ENCODE results near the gene SOST. TPM values are rescaled to one million over a fixed set of nuclear protein-coding genes. Genes with fewer than 3 reads are reported as not detected.
A peak's percentile ranks its signal among the peaks of the same experiment; 100 is the strongest.

SOST gene
- total RNA-seq, 1 donor from 2014 or later, result 0.24 TPM

DNA sequence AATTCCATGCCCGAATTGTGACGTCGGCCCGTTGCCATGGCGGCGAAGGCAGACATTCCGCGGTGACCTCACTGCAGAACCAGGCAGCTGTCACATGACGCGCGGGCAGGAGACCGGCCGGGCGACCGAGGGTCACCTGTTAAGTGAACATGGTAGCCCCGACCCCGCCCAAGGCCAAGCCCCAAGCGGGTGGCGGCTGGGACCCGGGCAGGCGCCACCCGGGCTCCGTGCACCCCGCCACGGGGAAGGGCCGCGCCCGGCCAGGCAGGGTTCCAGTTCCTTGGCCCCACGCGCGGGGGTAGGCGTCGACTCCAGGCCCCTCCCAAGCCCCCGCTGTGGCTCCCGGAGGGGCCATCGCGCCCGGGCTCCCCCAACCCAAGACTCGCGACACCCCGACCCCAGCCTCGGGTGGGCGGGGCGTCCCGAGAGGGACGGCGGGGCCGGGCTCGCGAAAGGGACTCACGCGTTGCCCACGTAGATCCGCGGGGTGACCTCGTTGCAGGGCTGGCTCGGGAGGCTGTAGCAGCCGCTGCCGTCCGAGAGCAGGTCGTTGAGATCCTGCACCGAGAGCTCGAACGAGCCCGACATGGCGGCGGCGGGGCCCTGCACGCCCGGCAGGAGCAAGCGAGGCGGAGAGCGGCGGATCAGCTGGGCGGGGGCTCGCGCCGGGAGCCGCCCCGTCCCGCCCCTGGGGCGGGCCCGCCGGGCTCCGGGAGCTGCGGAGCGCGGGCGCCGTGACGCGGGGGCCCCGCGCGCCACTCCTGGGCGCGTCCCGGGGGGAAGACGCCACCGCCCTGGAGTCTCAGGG, 19.9 kb upstream of the SOST start, which contains the start of gene DUSP3:
DUSP3 (minus strand) TSS at position 641 of the 808 bp plus-strand sequence; CDS start at position 588, 53 bp downstream.
- DNase-seq (ENCODE audit: low spot score), result peak; percentile 97
- intact Hi-C loops (cut with DNase I), result loop anchor here (5.0 kb wide), 2 partner anchors 54 to 69 kb away; partner anchors contain the start of genes CD300LG and MPP3

DNA sequence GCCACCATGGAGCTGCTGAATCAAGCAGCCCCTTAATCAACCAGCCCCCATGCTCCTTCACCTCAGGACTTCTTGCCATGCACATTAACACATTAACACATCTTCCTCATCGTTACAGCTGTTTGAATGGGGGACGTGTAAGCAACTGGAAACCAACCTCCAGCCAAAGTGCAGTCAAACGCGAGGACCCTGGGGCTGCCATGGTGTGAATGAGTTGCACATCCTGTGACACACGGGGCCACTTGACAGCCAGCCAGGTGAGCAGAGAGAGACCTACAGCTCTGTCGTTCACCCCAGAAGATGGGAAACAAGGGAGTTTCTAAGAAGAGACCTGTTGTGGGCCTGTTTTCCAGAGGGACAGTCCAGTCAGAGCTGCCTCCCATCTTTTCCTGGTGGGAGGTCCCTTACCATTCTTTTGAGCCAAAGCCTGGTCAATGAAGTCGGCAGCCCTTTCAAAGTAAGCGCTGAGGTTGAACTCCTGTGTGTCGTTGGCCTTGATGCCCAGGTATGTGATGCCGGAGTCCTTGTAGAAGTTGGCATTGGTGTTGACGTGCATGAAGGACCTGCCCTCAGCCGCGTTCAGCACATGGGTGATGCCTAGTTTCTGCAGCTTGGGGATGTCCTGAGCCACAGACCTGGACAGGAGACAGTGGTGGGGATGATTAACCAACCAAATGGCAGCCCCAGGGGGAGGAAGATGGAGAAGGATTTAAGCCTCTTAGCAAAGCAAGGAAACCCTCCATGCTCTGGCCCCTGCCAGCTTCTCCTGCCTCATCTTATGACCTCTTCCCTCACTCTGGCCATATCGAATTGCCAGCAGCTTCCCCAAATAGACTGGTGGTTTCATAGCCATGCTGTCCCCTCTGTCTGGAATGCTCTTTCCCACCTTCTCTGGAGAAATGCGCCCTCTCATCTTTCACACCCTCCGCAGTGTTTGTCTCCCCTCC, 16.0 kb upstream of the SOST start:
- intact Hi-C loops (cut with DNase I), result loop anchor here (5.0 kb wide), 2 partner anchors 58 to 73 kb away; partner anchors contain the start of genes CD300LG and MPP3
- DNase-seq (ENCODE audit: low spot score), result no peak

DNA sequence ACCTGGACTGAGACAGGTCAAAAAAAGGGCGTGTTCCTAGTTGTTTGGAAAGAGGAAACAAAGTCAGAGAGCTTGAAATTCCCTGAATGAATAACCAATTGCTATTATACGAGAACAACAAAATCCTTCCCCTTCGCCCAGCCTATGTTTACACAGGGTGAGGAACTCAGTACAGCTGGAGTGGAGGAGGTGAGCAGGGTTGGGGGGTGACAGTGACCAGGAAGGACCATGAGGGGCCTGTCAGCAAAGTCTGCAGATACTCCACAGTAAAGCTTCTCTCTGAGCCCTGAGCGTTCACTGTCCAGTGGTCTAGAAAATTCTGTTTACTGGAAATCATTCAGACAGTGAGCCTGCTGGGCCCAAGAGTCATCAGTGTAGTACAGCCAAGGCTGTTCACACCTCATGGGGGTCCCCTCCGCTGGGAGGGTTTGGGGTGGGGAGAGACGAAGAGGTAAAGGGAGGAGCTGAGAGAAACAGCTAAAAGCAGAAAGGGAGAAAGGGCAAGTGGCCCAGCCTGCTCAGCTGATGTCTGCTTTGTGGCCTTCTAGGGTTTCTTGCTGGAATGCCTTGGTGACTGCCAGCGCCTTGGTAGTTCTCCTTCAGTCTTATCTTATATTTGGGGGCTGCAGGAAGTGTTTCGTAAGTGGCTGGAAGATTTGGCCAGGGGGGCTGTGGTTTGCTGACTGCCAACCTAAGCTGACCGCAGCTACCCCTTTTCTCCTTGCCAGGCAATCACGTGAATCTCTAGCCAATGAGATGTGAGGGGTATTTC, 14.5 kb upstream of the SOST start:
- DNase-seq (ENCODE audit: low spot score), result no peak
- intact Hi-C loops (cut with DNase I), result no loop called here

DNA sequence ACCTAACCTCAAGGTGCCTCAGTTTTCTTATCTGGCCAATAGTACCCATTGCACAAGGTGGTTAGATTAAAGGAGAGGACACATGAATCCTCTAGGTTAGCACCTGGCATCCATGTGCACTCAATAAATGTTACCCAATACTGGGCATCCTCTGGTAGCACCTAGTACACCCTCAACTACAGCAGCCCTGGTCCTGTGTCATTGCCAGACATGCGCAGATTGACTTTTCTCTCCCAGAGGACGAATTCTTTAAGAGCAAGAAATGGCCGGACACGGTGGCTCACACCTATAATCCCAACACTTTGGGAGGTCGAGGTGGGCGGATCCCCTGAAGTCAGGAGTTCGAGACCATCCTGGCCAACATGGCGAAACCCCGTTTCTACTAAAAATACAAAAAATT, 12.9 kb upstream of the SOST start:
- no peak for DNase-seq (ENCODE audit: low spot score)
- intact Hi-C loops (cut with DNase I), result no loop called here

DNA sequence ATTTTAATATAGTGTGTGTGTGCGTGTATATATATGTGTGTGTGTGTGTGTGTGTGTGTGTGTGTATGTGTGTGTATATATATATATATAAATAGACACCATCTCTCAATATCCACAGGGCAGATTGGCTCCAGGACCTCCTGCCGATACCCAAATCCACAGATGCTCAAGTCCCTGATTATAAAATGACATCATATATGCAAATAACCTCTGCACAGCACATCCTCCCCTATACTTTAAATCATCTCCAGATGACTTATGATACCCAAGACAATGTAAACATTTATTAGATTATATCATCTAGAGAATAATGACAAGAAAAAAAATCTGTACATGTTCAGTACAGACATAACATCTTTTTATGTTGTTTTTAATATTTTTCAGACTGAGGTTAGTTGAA, 12.4 kb upstream of the SOST start:
- intact Hi-C loops (cut with DNase I), result no loop called here
- DNase-seq (ENCODE audit: low spot score), result no peak

DNA sequence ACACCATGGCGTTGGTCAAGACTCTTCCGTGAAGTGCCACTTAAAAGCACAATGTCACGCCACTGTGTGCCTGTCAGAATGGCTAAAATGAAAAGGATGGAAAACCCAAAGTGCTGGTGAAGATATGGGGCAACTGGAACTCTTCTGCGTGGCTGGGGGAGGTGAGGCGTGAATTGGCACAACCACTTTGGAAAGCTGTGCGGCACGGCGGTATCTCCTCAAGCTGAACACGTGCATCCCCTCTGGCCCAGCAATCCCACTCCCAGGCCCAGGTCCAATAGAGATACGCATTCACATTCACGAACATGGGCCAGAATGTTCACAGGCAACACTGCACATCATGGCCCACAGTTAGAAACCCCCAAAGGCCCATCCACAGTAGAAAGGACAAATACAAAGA, 11.3 kb upstream of the SOST start:
- intact Hi-C loops (cut with DNase I), result no loop called here
- DNase-seq (ENCODE audit: low spot score), result no peak

DNA sequence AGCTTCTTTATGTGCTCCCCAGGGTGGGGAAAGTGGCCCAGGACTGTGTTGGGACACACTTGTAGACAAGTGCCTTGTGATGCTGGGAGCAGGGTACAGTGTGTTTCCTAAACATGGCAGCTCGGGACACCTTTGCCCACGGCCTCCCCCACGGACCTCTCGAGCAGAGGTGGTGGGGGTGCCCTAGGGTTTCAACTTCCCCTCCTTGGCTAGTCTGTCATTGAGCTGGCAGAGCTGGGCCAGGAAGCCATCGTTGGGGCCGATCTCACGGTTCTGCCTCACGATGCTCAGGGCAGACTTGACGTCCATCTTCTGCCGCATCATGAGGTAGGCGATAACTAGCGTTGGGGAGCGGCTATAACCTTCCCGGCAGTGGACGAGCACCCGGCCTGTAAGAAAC, 10.8 kb upstream of the SOST start:
- no peak for DNase-seq (ENCODE audit: low spot score)
- intact Hi-C loops (cut with DNase I), result no loop called here

DNA sequence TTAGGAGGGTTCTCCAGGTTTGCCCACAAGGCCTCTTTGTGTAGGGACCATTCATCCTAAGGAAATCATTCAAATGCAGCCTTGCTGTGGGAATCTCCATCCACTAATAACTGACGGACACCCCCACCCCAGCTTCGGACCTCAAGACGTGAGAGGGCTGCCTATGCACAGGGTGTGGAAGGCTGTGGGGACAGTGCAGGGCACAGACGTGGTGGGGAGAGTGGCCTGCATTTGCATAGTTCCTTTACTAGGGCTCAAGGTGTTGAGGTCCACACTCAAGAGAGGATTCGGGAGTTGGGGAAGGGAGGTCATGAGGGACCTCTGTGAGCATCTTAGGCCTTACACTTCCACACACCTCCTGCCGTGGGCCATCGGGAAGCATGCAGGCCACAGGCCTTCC, 10.4 kb upstream of the SOST start:
- no peak for DNase-seq (ENCODE audit: low spot score)
- intact Hi-C loops (cut with DNase I), result no loop called here

DNA sequence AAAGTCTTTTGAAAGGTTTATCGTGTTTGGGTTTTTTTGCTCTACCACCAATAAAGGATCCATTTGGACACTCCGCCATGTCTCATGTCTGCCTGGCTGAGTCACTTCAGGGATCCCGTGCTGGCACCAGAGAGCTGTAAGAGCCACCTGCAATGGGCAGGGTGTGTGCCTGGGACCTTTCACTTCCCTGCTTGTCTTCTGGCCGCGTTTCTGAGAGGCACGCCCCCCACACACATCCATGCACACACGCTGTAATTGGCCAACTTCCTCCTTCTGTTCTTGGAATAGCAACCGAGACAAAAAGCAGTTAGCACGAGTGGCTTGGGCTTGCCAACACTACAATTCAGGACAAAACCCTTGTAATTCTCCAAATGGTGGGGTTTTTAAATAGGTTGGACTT, 9.8 kb upstream of the SOST start:
- intact Hi-C loops (cut with DNase I), result no loop called here
- peak; percentile 86 for DNase-seq (ENCODE audit: low spot score)

DNA sequence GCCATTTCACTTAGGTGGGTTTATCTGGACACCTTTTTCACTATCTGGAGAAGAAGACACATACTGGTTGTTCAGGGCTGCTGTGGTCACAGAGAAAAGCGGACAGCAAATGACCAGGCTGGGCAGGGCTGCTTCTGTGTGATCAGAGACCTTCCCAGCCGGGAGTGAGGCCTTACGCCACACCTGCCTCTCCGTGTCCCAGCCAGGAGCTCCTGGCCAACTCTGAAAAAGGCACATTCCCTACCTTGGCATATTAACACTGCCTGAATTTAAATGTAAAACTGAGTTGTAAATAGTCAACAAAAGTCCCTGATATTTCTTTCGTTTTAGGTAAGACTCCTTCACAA, 9.1 kb upstream of the SOST start:
- intact Hi-C loops (cut with DNase I), result no loop called here
- no peak for DNase-seq (ENCODE audit: low spot score)

DNA sequence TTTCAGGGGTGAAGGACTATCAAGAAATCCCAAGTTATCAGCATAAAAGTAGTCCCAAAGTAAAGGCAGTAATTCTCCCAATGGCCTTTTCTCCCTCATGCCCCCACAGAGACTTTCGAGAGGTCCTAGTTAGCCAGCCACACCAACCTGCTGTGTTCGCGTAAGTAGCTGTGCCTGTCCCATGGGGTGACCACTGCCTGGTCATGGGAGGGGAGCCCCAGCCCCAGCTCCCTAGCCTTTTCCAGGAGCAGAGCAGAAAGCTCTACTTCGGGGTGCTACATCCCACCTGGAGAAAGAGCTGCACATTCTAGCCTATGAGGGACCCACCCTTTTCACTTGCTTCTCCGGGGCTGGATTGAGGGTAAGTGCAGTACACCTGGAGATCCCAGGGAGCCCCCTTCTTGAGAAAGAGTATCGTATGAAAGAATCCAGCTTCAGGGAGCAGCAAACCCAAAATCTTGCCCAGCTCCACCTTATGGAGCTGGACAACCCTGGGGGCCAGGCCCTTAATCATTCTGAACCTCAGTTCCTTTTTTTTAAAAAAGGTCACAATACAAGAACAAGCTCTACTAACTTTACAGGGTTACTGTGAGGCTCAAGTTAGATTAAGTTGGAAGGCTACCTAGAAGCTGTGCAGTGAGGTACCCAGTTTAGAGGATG, 8.6 kb upstream of the SOST start:
- intact Hi-C loops (cut with DNase I), result no loop called here
- DNase-seq (ENCODE audit: low spot score), result no peak

DNA sequence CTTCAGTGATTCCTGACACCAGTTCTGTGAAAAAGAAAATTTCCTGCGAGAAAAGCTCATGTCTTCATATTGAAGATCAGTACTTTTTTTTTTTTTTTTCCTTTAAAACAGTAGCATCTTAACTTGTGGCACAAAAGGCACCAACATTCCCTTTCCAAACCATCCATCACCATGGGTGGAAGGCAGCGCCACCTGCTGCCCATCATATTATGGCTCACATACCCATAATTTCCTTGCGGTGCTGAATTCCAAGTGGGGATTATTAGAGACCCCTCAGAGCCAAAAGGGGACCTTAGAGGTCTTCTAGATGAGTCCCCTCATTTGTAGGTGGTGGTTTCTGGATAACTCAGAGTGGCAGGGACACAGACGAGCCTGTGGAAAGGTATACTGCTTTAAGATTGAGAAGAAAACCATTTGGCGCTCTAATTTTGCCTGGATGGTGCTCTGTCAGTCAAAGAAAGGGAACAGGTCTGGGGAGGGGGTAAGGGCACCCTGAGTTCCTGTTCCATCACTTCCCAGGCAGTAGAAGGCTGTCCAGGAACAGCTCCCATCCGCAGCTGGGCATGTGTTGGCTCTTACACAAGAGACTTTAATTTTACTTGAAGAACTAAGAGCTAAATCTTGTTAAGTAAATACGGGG, 7.9 kb upstream of the SOST start:
- DNase-seq (ENCODE audit: low spot score), result no peak
- intact Hi-C loops (cut with DNase I), result no loop called here

DNA sequence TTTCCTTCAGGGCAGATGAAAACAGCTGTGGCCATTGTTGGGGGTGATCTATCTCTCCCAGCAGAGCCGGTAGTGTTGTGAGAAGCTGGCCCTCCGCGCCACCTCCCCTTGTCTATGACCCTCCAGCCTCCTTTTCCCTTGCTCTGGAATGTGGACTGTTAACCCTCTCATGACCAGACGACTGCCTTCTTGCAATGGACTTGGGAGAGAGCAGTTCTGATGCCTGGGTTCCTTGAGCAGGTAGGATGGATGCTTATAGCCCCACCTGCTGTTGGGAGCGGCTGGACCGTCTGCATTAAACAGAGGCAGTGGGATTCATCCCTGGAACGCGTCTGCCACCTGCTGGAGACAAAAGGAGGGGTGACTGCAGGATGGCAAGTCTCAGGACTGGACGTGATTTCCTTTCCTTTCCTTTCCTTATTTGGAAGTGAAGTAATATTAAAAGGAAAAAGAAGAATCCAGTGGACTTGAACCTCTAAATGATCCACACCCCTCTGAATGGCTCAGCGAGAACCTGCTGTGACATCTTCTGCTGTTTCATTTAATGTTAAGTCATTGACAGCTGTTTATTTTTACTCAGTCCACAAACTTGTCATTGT, 1.8 kb upstream of the SOST start:
- peak; percentile 95 for DNase-seq (ENCODE audit: low spot score)
- intact Hi-C loops (cut with DNase I), result loop anchor here (1.0 kb wide), 1 partner anchor 66 kb away; no protein-coding TSS in a partner anchor

DNA sequence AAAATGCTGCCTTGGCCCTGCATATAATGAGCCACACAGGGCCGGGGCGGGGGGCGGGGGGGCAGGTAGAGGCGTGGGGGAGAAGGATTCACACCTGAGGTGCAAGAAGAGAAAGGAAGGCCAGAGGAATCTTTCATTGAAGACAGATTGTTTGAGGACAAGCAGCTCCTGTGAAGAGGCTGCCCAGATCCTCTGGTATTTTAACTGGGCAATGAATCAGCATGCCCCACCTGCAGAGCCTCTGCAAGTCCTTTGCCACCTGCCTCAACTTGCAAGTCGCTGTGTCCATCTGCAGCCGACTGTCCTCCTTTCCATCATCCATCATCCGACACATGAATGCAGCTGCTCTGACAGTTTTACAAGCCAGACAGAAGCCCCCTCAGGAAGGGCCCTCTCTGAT, 1.2 kb upstream of the SOST start:
- intact Hi-C loops (cut with DNase I), result loop anchor here (1.0 to 5.0 kb wide), 2 partner anchors 66 to 183 kb away; no protein-coding TSS in a partner anchor
- peak; percentile 39 for DNase-seq (ENCODE audit: low spot score)

DNA sequence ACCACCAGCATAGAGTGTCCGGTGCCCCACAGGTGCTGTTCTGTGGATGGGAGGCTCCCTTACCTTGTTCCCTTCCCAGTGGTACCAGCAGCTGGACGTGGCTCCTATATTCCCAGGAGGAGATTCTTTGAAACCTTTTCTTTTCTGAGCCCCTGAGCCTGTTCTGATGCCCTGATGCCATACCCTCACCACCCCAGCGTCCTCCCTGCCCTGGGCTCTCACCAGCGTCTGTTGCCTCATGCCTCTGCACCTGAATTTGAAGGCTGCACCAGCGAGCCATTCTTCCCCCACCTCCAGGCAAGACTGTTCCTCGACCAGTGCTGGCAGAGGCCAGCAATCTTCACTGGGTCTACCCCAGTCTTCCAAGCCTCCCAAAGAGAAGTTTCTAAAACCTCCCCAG, 505 bp downstream of the SOST start:
- intact Hi-C loops (cut with DNase I), result loop anchor here (5.0 kb wide), 1 partner anchor 181 kb away; no protein-coding TSS in a partner anchor
- DNase-seq (ENCODE audit: low spot score), result peak; percentile 68

DNA sequence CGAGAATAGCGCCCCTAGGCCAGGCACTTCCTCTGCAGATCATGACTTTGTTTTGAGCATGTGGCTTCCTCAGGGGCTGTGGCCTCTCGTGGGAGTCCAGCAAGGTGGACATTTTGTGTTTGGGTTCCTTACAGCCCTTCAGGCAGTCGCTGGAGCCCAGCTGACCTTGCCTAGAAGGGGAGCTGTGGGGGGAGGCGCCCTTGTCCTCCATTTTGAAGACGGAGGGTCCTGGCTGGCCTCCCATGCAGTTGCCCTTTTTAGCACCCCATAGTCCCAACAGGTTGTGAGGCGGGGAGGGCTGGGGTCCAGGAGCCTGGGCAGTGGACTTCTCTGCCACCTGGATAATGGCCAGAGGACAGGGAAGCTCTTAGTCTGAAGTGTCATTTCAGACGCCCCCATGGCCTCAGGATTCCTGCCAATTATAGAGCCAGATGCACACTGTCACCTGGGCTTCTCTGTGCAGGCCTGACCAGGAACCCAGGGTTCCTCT, 1.4 kb downstream of the SOST start:
- peak; percentile 59 for DNase-seq (ENCODE audit: low spot score)
- intact Hi-C loops (cut with DNase I), result loop anchor here (5.0 kb wide), 1 partner anchor 180 kb away; no protein-coding TSS in a partner anchor

DNA sequence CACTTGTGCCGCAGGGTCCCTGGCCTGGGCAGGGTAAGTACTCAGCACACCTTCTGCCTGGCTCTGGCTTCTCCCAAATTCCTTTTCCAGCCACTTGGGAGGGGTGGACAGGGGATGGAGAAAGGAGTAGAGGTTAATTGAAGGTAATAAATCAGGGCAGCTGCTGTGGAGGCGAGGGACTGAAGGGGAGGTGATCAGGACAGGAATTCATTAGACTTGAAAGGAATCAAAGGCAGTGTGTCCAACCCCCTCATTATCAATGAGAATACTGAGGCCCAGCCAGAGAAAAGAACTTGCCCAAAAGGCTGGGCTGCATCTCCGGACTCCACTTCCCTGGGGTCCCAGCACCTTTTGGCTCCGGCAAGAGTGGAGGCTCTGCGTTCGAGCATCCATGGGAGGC, 2.4 kb downstream of the SOST start:
- no peak for DNase-seq (ENCODE audit: low spot score)
- intact Hi-C loops (cut with DNase I), result loop anchor here (5.0 kb wide), 1 partner anchor 179 kb away; no protein-coding TSS in a partner anchor

DNA sequence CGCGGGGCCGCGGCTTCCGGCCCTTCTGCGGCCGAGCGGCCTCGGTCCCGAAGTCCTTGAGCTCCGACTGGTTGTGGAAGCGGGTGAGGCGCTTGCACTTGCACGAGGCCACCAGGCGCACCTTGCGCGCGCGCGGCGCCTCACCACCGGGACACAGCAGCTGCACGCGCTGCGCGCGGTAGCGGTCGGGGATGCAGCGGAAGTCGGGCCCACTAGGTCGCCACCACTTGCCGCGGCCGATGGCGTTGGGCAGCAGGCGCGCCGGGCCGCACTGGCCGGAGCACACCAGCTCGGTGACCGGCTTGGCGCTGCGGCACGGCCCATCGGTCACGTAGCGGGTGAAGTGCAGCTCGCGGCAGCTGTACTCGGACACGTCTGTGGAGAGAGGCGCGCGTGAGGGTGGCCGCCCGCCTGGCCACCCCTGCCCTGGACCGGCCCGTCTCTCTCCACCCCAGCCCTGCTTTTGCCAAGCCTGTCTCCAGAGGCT, 3.2 kb downstream of the SOST start:
- intact Hi-C loops (cut with DNase I), result loop anchor here (5.0 kb wide), 1 partner anchor 178 kb away; no protein-coding TSS in a partner anchor
- peak; percentile 72 for DNase-seq (ENCODE audit: low spot score)

Measured in cardiac septum (tissue), 1 donor.